ENCODE measurements around the gene CALCOCO1. TPM values are rescaled to one million over a fixed set of nuclear protein-coding genes. Genes with fewer than 3 reads are reported as not detected.

CALCOCO1 gene
- total RNA-seq, 4 donors from 2014 or later, result 400 to 469 (median 424) TPM

DNA sequence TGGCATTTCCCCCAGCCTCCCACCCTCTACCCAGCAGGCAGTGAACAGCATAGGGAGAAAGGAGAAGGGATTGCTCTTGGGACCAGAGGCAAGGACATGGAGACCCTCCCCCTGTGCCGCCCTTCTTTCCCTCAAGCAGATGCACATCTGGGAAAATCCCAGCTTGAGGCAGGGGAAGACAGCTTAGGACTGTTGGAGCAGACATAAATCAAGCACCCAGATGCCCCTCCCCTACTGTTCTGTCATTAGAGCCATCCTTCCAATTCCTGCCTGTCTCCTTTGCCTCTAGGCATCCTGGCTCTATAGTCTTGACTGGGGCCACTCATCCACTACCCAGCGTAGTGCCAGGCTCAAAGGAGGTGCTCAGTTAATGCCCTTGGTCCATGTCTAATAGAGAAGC, 32.0 kb upstream of the CALCOCO1 start:
- H3K27me3 ChIP-seq, result peaks cover 67% of the 10 kb centered on the region
- no peak for TF ChIP-seq EP300 (IDR thresholded peaks at IDR 0.05)
- TF ChIP-seq, protein P1, sequence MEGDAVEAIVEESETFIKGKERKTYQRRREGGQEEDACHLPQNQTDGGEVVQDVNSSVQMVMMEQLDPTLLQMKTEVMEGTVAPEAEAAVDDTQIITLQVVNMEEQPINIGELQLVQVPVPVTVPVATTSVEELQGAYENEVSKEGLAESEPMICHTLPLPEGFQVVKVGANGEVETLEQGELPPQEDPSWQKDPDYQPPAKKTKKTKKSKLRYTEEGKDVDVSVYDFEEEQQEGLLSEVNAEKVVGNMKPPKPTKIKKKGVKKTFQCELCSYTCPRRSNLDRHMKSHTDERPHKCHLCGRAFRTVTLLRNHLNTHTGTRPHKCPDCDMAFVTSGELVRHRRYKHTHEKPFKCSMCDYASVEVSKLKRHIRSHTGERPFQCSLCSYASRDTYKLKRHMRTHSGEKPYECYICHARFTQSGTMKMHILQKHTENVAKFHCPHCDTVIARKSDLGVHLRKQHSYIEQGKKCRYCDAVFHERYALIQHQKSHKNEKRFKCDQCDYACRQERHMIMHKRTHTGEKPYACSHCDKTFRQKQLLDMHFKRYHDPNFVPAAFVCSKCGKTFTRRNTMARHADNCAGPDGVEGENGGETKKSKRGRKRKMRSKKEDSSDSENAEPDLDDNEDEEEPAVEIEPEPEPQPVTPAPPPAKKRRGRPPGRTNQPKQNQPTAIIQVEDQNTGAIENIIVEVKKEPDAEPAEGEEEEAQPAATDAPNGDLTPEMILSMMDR (IDR thresholded peaks at IDR 0.05), result no peak
- TF ChIP-seq POLR2A (IDR thresholded peaks at IDR 0.05), result no peak
- TF ChIP-seq POLR2AphosphoS5 (IDR thresholded peaks at IDR 0.05), result no peak
- no peak for ATAC-seq
- no peaks in the 10 kb centered on the region for H3K36me3 ChIP-seq
- no peak overlapping the region for H3K27ac ChIP-seq
- no peaks in the 10 kb centered on the region for H3K9me3 ChIP-seq
- WGBS, 2 donors (ENCODE audit: low coverage in 1 of 2), result 50 to 70% methylated on average over 1 of the region's 2 CpGs
- peaks cover 0 to 16% (median 0%) of the 10 kb centered on the region in 3 donors for H3K4me1 ChIP-seq
- H3K4me3 ChIP-seq, result no peak overlapping the region

DNA sequence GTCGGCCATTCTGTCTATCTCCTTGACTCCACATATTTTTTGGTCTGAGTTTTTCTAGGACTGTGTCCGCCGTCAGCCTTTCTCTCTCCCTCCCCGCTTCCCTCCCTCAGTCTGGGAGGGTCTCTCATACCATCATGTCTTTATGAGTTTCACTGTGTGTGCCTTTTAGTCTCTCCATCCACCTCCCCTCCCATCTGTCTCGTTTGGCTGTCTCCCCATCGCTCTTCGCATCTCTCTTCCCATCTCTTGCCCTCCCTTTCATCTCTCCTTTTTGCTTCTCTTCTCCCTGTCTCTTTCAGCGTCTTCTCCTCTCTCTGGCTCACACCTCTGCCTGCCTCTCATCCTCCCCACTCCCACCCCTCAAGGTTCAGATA, 31.5 kb upstream of the CALCOCO1 start:
- H3K9me3 ChIP-seq, result no peaks in the 10 kb centered on the region
- no peaks in the 10 kb centered on the region for H3K36me3 ChIP-seq
- no peak for ATAC-seq
- peaks cover 61% of the 10 kb centered on the region for H3K27me3 ChIP-seq
- TF ChIP-seq, protein P1 (IDR thresholded peaks at IDR 0.05), result no peak
- TF ChIP-seq POLR2AphosphoS5 (IDR thresholded peaks at IDR 0.05), result no peak
- no peak overlapping the region for H3K4me3 ChIP-seq
- 37 to 46% methylated on average over 6 to 8 of the region's 8 CpGs for WGBS, 2 donors (ENCODE audit: low coverage in 1 of 2)
- peaks cover 0 to 16% (median 0%) of the 10 kb centered on the region in 3 donors for H3K4me1 ChIP-seq
- H3K27ac ChIP-seq, result no peak overlapping the region

DNA sequence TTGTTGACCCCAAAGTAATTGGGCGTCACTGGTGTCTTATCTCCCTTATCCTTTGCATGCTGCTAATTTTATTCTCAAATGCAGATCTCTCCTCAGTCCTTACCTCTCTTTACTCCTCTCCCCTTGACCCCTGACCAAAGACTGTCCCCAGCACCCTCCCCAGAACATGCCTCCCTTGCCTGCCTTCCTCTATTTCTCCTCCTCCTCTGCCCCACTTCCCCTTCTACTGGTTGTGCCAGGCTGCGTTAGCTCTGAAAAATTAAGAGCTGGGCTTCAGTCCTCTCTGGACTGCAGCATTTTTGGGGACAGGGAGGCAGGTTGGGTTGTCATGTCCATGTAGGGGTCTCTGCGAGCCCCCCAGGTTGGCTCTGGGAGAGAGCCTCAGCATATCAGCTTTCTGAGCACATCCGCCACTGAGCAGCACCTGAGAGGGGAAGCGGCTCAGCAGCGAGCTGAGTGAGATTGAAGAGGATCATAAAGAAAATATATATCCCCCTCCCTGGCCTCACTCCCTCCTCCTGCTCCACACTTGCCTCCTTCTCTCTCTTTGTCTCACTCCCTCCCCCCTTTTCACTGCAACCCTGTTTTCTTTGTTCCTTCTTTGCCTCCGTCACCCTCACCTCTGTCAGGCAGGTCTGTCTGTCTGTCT, 31.0 kb upstream of the CALCOCO1 start:
- 27 to 58% methylated on average over 2 to 4 of the region's 7 CpGs for WGBS, 2 donors (ENCODE audit: low coverage in 1 of 2)
- peaks cover 56% of the 10 kb centered on the region for H3K27me3 ChIP-seq
- H3K4me1 ChIP-seq, result peaks cover 0 to 16% (median 0%) of the 10 kb centered on the region in 3 donors
- H3K36me3 ChIP-seq, result no peaks in the 10 kb centered on the region
- TF ChIP-seq EP300 (IDR thresholded peaks at IDR 0.05), result no peak
- no peak for TF ChIP-seq POLR2AphosphoS5 (IDR thresholded peaks at IDR 0.05)
- TF ChIP-seq POLR2A (IDR thresholded peaks at IDR 0.05), result no peak
- TF ChIP-seq, protein P1 (IDR thresholded peaks at IDR 0.05), result no peak
- no peak for ATAC-seq
- H3K4me3 ChIP-seq, result no peak overlapping the region
- no peak overlapping the region for H3K27ac ChIP-seq
- H3K9me3 ChIP-seq, result no peaks in the 10 kb centered on the region

DNA sequence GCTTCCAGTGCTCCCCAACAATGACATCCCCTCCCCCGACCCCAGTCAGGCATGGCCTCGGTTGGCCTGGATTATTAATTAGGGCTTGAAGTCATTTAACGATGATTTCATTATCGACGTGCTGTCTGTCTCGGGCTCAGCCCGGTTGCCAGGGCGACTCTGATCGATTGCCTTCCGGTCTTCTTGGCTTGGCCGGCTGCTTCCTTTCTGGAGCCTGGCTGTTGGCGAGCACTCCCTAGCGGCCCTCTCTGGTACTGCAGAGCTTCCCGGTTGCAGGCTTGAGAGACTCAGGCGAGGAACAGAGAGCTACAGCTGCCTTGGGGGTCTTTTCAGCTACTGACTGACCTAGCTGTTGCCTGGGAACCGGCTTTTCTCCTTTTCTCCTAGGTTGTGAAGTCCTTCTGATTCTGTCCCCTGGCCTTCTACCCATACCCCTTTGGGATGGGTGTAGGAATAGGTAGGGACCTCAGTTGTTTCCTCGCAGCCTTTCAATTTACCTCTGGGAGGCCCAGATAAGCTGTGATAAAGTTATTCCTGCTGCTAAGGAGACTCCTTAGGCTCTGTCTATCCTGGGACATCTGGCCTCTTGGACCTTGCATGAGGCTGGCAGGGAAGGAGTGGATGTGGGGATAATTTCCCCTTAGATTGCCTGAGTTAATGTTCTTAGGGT, 30.0 kb upstream of the CALCOCO1 start:
- H3K36me3 ChIP-seq, result no peaks in the 10 kb centered on the region
- H3K9me3 ChIP-seq, result no peaks in the 10 kb centered on the region
- ATAC-seq, result peak; percentile 61
- TF ChIP-seq, protein P1 (IDR thresholded peaks at IDR 0.05), result peak; percentile 68 to 89 (median 82)
- TF ChIP-seq POLR2A (IDR thresholded peaks at IDR 0.05), result no peak
- H3K4me1 ChIP-seq, result peaks cover 0 to 17% (median under 1%) of the 10 kb centered on the region in 3 donors
- WGBS, 2 donors (ENCODE audit: low coverage in 1 of 2), result 9 to 21% methylated on average over 3 to 10 of the region's 17 CpGs
- no peak overlapping the region for H3K27ac ChIP-seq
- H3K4me3 ChIP-seq, result no peak overlapping the region
- peaks cover 52% of the 10 kb centered on the region for H3K27me3 ChIP-seq
